GM18951 (cell line): ENCODE results near the gene CLEC3B.

Experiments
- POLR2A ChIP-seq: IDR thresholded peaks from 4 replicates; pipeline ENCODE4 v1.6.1; 2011; ENCODE audit warnings: mild to moderate bottlenecking; ENCODE audit not compliant: insufficient read length, insufficient read depth; ENCODE audit errors: extremely low read depth
- in situ Hi-C: fragments of 300-500 bp; cut with MboI; formaldehyde crosslinking; loops from one replicate; pipeline ENCODE4 v1.12.0; 2022; ENCODE audit warnings: low sequenced_read_pairs, mixed read lengths, inconsistent platforms; ENCODE audit not compliant: unreplicated experiment

Gene CLEC3B

GRCh38 chr3:45054196-45054857 lies 28.2 kb downstream of the CLEC3B start:
- in situ Hi-C loops = no loop called here
- no peak for TF ChIP-seq POLR2A

DNA sequence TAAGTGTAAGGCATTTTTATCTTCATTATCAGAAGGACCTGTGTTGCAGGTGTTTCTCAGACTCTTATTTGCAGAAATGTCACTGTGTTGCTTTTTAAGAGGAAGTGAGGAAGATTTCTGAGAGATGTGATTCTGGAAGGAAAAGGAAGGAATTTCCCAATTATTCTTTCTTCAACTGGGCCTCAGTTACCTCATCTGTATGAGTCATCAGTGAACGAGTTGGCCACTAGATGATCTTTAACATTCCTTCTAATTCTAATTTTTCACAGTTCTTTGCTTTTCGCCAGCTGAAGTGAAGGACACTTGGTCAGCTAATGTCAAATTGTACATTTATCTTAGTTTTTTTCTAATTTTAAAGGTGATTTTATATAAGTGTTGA lies 28.9 kb downstream of the CLEC3B start:
- in situ Hi-C loops = no loop called here
- no peak for TF ChIP-seq POLR2A

DNA sequence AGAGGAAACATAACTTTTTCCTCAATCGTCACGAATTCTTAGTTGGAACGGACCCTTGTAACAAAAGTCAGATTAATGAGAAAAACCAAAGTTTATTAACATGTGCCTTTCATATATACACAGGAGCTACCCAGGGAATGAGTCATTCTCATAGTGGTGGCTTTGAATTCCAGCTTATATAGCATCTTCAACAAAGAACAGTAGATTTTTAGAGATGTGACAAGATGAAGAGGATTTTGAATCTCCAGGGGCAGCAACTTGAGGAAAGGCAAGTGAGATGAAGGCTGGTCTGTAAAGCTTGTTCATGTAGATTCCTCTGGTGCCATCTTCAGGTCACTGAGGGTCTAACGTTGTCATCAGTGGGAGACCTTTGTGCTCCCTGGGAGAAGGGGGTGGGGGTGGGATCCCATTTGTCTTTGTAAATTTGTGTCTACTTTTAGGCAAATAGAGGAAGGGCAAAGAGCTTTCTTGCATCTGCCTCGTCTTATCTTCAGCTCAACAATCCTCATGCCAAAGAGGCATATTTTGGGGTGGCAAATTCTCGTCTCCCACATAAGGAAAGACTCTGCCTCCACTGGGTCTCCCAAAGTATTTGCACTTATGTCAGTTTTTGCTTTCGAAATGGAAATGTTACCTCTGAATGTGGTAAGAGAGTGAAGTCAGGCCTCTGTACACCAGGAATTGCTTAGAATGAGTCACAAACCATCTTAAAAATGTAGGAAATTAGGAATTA lies 29.5 kb downstream of the CLEC3B start:
- in situ Hi-C loops = no loop called here
- no peak for TF ChIP-seq POLR2A

- in situ Hi-C loops = no loop called here
- TF ChIP-seq POLR2A = no peak
Observed at GRCh38 chr3:45056608-45057301, 30.7 kb downstream of the CLEC3B start.

DNA sequence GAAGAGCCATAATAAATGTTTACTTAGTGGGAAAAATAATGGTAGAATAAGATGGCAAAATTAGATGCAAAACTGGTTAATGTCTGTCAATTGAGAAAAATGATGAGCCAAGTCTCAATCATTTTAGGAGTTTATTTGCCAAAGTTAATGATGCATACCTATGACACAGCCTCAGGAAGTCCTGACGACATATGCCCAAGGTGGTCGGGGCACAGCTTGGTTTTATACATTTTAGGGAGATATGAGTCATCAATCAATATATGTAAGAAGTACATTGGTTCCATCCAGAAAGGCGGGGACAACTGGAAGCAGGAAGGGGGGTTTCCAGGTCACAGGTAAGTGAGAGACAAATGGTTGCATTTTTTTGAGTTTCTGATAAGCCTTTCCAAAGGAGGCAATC lies 31.5 kb downstream of the CLEC3B start:
- in situ Hi-C loops = no loop called here
- no peak for TF ChIP-seq POLR2A

DNA sequence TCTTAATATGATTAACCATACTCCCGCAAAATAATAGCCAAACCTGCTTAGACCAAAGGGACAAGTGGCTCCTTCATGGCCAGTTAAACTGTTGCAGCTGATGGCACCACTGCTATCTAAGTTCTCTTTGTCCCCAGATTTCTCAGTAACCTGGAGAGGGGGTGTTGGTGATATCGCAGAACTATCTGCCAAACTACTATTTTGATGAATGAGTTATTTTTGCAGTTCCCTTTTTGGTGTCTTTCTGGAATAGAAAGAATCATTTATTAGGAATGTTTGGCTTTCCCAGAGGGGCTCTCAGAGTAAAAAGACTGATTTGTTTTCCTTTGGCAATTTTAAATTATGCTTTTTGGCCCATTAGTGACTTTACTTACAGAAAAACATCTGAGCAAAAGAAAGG lies 33.0 kb downstream of the CLEC3B start:
- in situ Hi-C loops = no loop called here
- TF ChIP-seq POLR2A = no peak

GRCh38 chr3:45060165-45060892 lies 34.2 kb downstream of the CLEC3B start:
- in situ Hi-C loops = no loop called here
- no peak for TF ChIP-seq POLR2A

DNA sequence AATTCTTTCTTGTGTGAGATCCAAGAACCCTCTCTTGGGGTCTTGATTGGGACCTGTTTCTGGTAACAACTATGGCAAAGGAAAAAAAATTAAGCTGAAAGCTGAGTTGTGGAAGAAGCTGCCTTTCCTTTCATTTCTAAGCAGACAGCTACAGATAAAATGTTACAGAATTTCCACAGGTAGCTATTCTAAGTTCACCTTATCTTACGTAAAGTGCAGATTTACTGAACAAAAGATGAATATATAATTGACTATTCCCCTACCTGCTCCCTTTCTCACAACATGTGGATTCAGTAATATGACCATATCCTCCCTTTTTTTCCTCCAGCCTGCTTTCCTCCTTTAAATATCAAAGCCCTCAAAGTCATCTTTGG lies 36.6 kb downstream of the CLEC3B start:
- no peak for TF ChIP-seq POLR2A
- in situ Hi-C loops = no loop called here

- in situ Hi-C loops = no loop called here
- TF ChIP-seq POLR2A = no peak
Observed at GRCh38 chr3:45064512-45065372, 38.6 kb downstream of the CLEC3B start.

GRCh38 chr3:45065373-45065720 lies 39.2 kb downstream of the CLEC3B start:
- TF ChIP-seq POLR2A = no peak
- in situ Hi-C loops = no loop called here

- no peak for TF ChIP-seq POLR2A
- in situ Hi-C loops = no loop called here
Observed at GRCh38 chr3:45066109-45066801, 40.2 kb downstream of the CLEC3B start.

- no peak for TF ChIP-seq POLR2A
- in situ Hi-C loops = no loop called here
Observed at GRCh38 chr3:45067486-45067885, 41.4 kb downstream of the CLEC3B start.
